Muscle of leg (tissue), 11 donors: ENCODE measurements around the gene TTC28. TPM values are rescaled to one million over a fixed set of nuclear protein-coding genes. Genes with fewer than 3 reads are reported as not detected.

Source experiments
- DNase-seq: peaks from one replicate; pipeline ENCODE4 v3.0.0; 2013
- H3K27ac ChIP-seq: one replicate; pipeline ENCODE4 v1.5.1; 2013; ENCODE audit warnings: mild to moderate bottlenecking, low read length, control low read depth
- H3K27me3 ChIP-seq: one replicate; pipeline ENCODE4 v1.6.1; 2013; ENCODE audit warnings: low read length; ENCODE audit not compliant: control insufficient read depth, insufficient read depth
- H3K36me3 ChIP-seq: one replicate; pipeline ENCODE4 v1.6.1; 2013; ENCODE audit warnings: low read length; ENCODE audit not compliant: control insufficient read depth, insufficient read depth
- H3K4me1 ChIP-seq: one replicate; pipeline ENCODE4 v1.6.1; 2013; ENCODE audit warnings: low read length; ENCODE audit not compliant: control insufficient read depth, insufficient read depth
- H3K4me3 ChIP-seq: one replicate; pipeline ENCODE4 v1.5.1; 2013; ENCODE audit warnings: low read length, control low read depth
- H3K9me3 ChIP-seq: replicated peaks from 2 replicates; pipeline ENCODE4 v1.6.1; 2013; ENCODE audit warnings: low read depth, low read length; ENCODE audit not compliant: control insufficient read depth
- WGBS: methylation state at CpG from one replicate; pipeline ENCODE4 v1.1.5; 2013; ENCODE audit warnings: missing lambda C conversion rate; ENCODE audit not compliant: insufficient coverage; 5-methylcytosine and 5-hydroxymethylcytosine counted together
- polyA plus RNA-seq, 8 donors: library from polyadenylated mRNA; unstranded; fragments of 120-200 nt; gene quantifications; one replicate each; pipeline versions ENCODE4 v1.2.1 to v1.2.3, GENCODE V29; 2013; ENCODE audit warnings: inconsistent platforms in 1 of 8, low replicate concordance in 1 of 8; ENCODE audit not compliant: insufficient read length in 8 of 8, insufficient read depth in 1 of 8
- total RNA-seq: library from RNA; stranded (reverse); fragments of 120-200 nt; gene quantifications from one replicate; pipeline ENCODE4 v1.2.4, GENCODE V29; 2013

TTC28 gene
- total and polyA plus RNA-seq, 9 donors = 17.9 to 31.8 (median 24.9) TPM

GRCh38 chr22:28247667-28248363 is 431.8 kb downstream of the TTC28 start:
- Histone ChIP-seq H3K4me1 (peaks cover 6% of the 10 kb centered on the region), H3K9me3 (no peaks in the 10 kb centered on the region), H3K36me3 (no peaks in the 10 kb centered on the region), H3K27ac (no peak overlapping the region), H3K27me3 (no peaks in the 10 kb centered on the region), H3K4me3 (no peak overlapping the region)
- peak; percentile 30 for DNase-seq

- peak overlapping the region; percentile 31 for H3K27ac ChIP-seq
- H3K36me3 ChIP-seq = no peaks in the 10 kb centered on the region
- WGBS = 43% methylated on average over 1 of the region's 5 CpGs
- H3K4me3 ChIP-seq = no peak overlapping the region
- H3K9me3 ChIP-seq = no peaks in the 10 kb centered on the region
- peak; percentile 58 for DNase-seq
- H3K27me3 ChIP-seq = no peaks in the 10 kb centered on the region
- H3K4me1 ChIP-seq = peaks cover 6% of the 10 kb centered on the region
These were observed 432.5 kb downstream of the TTC28 start for GRCh38 chr22:28247136-28247535.

- H3K27ac ChIP-seq = no peak overlapping the region
These were observed 433.2 kb downstream of the TTC28 start for GRCh38 chr22:28246397-28246796.

GRCh38 chr22:28245579-28246224 is 433.9 kb downstream of the TTC28 start:
- Histone ChIP-seq H3K9me3 (no peaks in the 10 kb centered on the region), H3K27me3 (no peaks in the 10 kb centered on the region), H3K4me3 (no peak overlapping the region), H3K36me3 (no peaks in the 10 kb centered on the region), H3K4me1 (peaks cover 6% of the 10 kb centered on the region), H3K27ac (no peak overlapping the region)
- DNase-seq = no peak
- 79% methylated on average over 2 of the region's 5 CpGs for WGBS

More at GRCh38 chr22:28246397-28246796, 433.2 kb downstream of the TTC28 start:
- Histone ChIP-seq H3K27me3 (no peaks in the 10 kb centered on the region), H3K4me3 (no peak overlapping the region), H3K4me1 (peaks cover 6% of the 10 kb centered on the region), H3K9me3 (no peaks in the 10 kb centered on the region), H3K36me3 (no peaks in the 10 kb centered on the region)
- peak; percentile 45 for DNase-seq
- no CpG with 5 or more reads among the region's 2 CpGs for WGBS

- no CpG with 5 or more reads among the region's 1 CpG for WGBS
- H3K4me1 ChIP-seq = peaks cover 6% of the 10 kb centered on the region
- H3K9me3 ChIP-seq = no peaks in the 10 kb centered on the region
- H3K36me3 ChIP-seq = no peaks in the 10 kb centered on the region
- DNase-seq = no peak
- no peaks in the 10 kb centered on the region for H3K27me3 ChIP-seq
- H3K27ac ChIP-seq = no peak overlapping the region
- H3K4me3 ChIP-seq = no peak overlapping the region
These were observed 434.9 kb downstream of the TTC28 start for GRCh38 chr22:28244757-28245156.

GRCh38 chr22:28243539-28243938 is 436.1 kb downstream of the TTC28 start:
- Histone ChIP-seq H3K9me3 (no peaks in the 10 kb centered on the region), H3K36me3 (no peaks in the 10 kb centered on the region), H3K27me3 (no peaks in the 10 kb centered on the region), H3K27ac (no peak overlapping the region), H3K4me1 (peaks cover 6% of the 10 kb centered on the region), H3K4me3 (no peak overlapping the region)
- 61% methylated on average over 2 of the region's 3 CpGs for WGBS
- DNase-seq = no peak

GRCh38 chr22:28241656-28242290 is 437.9 kb downstream of the TTC28 start:
- DNase-seq = no peak
- Histone ChIP-seq H3K4me1 (no peaks in the 10 kb centered on the region), H3K27me3 (no peaks in the 10 kb centered on the region), H3K36me3 (no peaks in the 10 kb centered on the region), H3K9me3 (no peaks in the 10 kb centered on the region), H3K27ac (no peak overlapping the region), H3K4me3 (no peak overlapping the region)
- WGBS = no CpG with 5 or more reads among the region's 5 CpGs

GRCh38 chr22:28239941-28240340 is 439.7 kb downstream of the TTC28 start:
- Histone ChIP-seq H3K4me3 (no peak overlapping the region), H3K4me1 (no peaks in the 10 kb centered on the region), H3K36me3 (no peaks in the 10 kb centered on the region), H3K27ac (no peak overlapping the region), H3K9me3 (no peaks in the 10 kb centered on the region), H3K27me3 (no peaks in the 10 kb centered on the region)
- DNase-seq = no peak

GRCh38 chr22:28237783-28238182 is 441.9 kb downstream of the TTC28 start:
- WGBS = no CpG with 5 or more reads among the region's 2 CpGs
- no peaks in the 10 kb centered on the region for H3K9me3 ChIP-seq
- no peaks in the 10 kb centered on the region for H3K27me3 ChIP-seq
- no peaks in the 10 kb centered on the region for H3K36me3 ChIP-seq
- no peak overlapping the region for H3K27ac ChIP-seq
- no peak for DNase-seq
- H3K4me3 ChIP-seq = no peak overlapping the region
- H3K4me1 ChIP-seq = no peaks in the 10 kb centered on the region

- no CpG with 5 or more reads among the region's 4 CpGs for WGBS
- H3K4me3 ChIP-seq = no peak overlapping the region
- H3K27me3 ChIP-seq = no peaks in the 10 kb centered on the region
These were observed 442.5 kb downstream of the TTC28 start for GRCh38 chr22:28237112-28237511.

More at GRCh38 chr22:28237112-28237511, 442.5 kb downstream of the TTC28 start:
- Histone ChIP-seq H3K36me3 (no peaks in the 10 kb centered on the region), H3K9me3 (no peaks in the 10 kb centered on the region), H3K4me1 (no peaks in the 10 kb centered on the region), H3K27ac (no peak overlapping the region)
- no peak for DNase-seq
